GM12875 (cell line): ENCODE data around the gene CFTR.

ENCODE experiments used
- H3K4me3 ChIP-seq: one replicate; pipeline ENCODE4 v1.5.1; 2011; ENCODE audit warnings: low read depth, low read length, control low read depth
- TF ChIP-seq, protein P1 (sequence below): IDR thresholded peaks from 2 replicates; pipeline ENCODE4 v1.5.1; 2011; ENCODE audit warnings: low read depth, mild to moderate bottlenecking, control low read depth, inconsistent platforms, low read length, moderate library complexity, borderline replicate concordance; ENCODE audit not compliant: insufficient read depth

Gene CFTR

DNA sequence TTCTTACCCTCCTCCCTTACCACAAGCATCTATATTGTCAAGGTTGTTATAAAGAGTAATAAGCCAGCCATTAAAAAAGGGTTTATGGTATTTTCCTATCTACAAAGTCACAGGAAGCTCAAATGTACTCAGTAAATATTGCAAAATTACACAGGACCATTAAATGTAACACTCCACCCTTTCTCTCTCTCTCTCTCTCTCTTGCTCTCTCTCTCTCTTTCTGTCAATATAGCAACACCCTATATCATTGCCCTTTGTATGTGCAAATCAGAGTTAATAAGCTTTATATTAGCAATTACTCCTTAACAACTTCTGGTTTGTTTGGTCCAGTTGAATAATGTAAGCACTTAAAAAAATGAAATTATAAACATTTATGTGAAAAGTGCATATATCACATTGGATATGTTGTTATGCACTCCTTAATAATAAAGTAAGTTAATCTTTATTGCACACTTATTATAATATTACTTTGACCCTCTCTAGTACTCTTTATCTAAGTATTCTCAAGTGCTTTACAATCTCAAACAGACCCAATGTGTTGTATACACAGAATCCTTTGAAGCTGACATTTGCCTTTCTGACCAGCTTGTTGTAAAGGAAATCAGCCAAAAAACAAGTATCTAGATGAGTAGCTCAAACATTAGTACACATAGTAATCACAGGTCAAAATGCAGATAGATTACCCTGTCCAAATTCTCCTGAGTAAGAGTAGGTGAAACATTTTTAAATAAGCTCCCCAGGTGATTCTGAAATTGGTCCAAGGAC lies 93.2 kb downstream of the CFTR start:
- TF ChIP-seq, protein P1, sequence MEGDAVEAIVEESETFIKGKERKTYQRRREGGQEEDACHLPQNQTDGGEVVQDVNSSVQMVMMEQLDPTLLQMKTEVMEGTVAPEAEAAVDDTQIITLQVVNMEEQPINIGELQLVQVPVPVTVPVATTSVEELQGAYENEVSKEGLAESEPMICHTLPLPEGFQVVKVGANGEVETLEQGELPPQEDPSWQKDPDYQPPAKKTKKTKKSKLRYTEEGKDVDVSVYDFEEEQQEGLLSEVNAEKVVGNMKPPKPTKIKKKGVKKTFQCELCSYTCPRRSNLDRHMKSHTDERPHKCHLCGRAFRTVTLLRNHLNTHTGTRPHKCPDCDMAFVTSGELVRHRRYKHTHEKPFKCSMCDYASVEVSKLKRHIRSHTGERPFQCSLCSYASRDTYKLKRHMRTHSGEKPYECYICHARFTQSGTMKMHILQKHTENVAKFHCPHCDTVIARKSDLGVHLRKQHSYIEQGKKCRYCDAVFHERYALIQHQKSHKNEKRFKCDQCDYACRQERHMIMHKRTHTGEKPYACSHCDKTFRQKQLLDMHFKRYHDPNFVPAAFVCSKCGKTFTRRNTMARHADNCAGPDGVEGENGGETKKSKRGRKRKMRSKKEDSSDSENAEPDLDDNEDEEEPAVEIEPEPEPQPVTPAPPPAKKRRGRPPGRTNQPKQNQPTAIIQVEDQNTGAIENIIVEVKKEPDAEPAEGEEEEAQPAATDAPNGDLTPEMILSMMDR: no peak
- no peak overlapping the region for H3K4me3 ChIP-seq

DNA sequence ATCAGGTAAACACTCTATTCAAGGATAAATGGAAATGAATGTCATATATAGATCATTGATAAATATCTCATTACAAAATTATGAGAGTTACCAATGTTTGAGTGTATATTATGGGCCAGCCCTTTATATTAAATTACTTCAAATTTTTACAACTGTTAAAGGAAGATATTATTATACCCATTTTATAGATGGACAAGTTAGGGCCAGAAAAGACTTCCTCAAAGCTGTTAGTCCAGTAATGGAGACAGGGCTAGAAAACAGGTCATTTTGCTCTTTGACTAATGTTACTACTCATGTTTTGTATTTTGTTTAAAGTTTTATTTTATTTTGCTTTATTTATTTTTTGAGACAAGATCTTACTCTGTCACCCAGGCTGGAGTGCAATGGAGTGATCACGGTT lies 101.6 kb downstream of the CFTR start:
- TF ChIP-seq, protein P1: no peak
- no peak overlapping the region for H3K4me3 ChIP-seq

DNA sequence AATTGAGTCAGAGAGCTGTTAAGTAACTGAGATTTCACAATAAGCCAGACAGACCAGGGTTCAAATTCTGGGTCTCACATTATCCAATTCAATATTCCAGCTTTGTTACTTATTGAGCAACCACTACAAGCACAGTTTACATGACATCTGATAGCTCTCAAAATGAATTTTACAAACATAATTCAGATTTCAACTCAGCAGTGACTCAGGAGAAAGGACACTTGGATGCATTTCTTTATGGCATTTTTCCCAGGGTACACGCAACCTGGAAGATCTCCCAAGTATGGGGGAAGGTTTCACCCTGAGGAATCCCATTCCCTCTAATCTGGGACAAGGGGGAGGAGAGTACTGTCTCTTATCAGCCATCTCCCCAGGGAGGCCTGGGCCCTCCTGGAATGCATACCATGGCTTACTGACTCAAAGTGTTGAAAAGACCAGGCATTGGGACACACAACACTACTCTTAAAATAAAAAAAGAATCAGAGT lies 102.4 kb downstream of the CFTR start:
- H3K4me3 ChIP-seq: no peak overlapping the region
- TF ChIP-seq, protein P1: no peak

DNA sequence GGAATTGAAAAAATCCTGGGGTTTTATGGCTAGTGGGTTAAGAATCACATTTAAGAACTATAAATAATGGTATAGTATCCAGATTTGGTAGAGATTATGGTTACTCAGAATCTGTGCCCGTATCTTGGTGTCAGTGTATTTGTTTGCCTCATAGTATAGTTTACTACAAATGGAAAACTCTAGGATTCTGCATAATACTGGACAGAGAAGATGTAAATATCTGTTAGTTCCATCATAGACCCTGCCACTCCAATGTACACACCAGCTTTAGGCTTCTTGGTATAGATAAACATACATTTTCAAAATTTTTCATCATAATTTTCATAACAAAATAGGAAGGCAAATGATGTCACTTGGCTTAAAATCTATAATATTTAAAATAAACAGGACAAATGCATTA lies 108.1 kb downstream of the CFTR start:
- TF ChIP-seq, protein P1: no peak
- H3K4me3 ChIP-seq: no peak overlapping the region

DNA sequence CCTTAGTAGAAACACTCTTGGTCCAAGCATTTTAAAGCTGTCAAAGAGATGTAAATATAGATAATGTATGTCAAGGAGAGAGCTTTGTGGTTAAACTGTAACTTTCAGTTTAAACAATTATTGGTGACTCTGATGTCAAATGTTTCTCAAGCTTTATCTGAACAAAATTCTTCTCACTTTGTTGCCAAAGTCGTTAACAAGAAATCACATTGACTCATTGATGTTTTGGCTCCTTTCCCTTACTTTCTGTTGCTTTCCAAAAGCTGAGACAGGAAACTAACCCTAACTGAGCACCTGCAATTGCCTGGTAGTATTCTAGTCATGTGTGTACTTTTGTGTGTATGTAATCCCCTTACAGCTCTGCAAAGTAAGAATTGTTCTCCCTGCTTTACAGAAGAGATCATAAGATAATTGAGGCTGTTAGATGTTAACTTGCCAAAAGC lies 108.5 kb downstream of the CFTR start:
- no peak overlapping the region for H3K4me3 ChIP-seq
- TF ChIP-seq, protein P1: no peak

DNA sequence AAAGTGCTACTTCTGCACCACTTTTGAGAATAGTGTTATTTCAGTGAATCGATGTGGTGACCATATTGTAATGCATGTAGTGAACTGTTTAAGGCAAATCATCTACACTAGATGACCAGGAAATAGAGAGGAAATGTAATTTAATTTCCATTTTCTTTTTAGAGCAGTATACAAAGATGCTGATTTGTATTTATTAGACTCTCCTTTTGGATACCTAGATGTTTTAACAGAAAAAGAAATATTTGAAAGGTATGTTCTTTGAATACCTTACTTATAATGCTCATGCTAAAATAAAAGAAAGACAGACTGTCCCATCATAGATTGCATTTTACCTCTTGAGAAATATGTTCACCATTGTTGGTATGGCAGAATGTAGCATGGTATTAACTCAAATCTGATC lies 110.4 kb downstream of the CFTR start:
- no peak overlapping the region for H3K4me3 ChIP-seq
- TF ChIP-seq, protein P1: no peak

DNA sequence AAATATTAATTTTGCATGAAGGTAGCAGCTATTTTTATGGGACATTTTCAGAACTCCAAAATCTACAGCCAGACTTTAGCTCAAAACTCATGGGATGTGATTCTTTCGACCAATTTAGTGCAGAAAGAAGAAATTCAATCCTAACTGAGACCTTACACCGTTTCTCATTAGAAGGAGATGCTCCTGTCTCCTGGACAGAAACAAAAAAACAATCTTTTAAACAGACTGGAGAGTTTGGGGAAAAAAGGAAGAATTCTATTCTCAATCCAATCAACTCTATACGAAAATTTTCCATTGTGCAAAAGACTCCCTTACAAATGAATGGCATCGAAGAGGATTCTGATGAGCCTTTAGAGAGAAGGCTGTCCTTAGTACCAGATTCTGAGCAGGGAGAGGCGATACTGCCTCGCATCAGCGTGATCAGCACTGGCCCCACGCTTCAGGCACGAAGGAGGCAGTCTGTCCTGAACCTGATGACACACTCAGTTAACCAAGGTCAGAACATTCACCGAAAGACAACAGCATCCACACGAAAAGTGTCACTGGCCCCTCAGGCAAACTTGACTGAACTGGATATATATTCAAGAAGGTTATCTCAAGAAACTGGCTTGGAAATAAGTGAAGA lies 112.3 kb downstream of the CFTR start:
- no peak overlapping the region for H3K4me3 ChIP-seq
- TF ChIP-seq, protein P1: no peak
